Ecto neural progenitor cell (in vitro differentiated cells): ENCODE measurements around the gene RNASE4.
"Not testable (repeated sequence)": the region's sequence is repeated elsewhere in the genome, so short reads cannot be mapped to it uniquely, and the experiment has no call there.

Experiments
- DNase-seq: peaks from one replicate; pipeline ENCODE4 v3.0.0-alpha.2; 2018; ENCODE audit warnings: low spot score

Gene RNASE4

DNA sequence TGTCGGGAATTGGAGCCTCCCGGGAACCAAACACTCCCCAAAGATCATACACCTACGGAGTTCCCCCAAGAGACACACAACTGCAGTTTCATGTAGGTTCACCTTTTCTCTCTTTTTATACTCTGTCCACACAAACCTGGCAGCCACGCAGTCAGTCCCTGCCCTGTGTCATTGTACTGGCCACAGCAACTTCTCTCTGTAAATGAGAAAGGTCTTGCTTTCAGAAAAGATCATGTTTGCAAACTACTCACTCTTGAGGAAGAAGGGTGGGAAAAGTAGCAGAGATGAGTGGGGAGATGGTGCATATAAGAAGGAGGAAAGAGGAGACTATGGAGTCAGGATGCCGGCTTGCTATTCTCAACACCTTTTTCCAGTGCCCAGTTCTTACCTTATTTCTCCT lies 14.6 kb downstream of the RNASE4 start:
- DNase-seq, result no peak

DNA sequence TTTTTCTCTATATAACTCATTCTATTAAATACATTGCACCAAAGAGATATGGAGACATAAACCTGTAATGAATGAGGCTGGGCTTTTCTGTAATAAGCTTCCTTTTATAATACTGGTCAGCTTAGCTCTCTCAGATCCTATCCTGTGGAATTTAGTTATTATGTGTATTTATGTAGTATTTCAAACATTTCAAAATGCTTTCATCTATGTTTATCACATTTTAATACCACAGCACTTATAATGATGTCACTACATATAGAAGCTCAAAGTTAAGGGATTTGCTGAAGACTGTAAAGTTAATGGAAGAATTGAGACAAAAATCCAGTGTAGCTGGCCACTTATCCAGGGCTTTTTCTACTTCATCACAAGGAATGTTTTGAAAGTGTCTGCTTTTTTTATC lies 15.6 kb downstream of the RNASE4 start:
- no peak for DNase-seq

DNA sequence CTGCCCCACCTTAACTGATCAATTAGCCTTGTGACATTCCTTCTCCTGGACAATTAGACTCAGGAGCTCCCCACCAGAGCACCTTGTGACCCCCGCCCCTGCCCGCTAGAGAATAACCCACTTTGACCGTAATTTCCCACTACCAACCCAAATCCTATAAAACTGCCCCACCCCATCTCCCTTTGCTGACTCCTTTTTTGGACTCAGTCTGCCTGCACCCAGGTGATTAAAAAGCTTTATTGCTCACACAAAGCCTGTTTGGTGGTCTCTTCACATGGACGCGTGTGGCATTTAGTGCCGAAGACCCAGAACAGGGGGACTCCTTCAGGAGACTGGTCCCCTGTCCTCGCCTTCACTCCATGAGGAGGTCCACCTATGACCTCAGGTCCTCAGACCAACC lies 16.6 kb downstream of the RNASE4 start:
- not testable (repeated sequence) for DNase-seq

DNA sequence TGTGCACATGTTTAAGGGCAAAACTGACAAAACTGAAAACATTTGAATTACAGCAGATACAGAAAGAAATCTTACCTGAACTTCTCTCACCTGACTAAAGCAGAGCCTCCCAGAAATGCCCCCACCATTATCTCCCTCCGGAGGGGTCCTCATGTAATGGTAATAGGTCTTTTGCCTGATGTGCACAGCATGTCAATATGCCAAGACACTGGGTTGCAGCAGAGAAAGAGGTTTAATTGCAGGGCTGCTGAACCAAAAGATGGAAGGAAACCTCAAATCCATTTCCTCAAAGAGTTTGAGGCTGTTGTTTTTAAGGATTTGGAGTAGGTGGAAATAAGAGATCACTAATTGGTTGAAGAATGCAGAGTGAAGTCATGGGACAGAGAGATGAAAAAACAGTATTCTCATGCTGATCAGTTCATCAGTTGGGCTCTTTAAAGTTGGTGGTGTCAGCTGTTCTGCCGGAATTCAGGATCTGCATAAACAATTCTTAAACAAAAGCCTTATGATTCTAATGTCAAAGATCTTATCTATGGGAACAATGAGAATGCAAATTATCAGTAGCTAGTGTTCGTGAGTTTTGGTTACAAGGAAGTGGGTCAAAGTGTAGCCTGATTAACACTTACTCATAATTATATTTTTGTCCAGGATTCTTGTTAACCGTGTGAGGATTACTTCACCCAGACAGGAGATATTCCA lies 22.4 kb downstream of the RNASE4 start:
- no peak for DNase-seq

DNA sequence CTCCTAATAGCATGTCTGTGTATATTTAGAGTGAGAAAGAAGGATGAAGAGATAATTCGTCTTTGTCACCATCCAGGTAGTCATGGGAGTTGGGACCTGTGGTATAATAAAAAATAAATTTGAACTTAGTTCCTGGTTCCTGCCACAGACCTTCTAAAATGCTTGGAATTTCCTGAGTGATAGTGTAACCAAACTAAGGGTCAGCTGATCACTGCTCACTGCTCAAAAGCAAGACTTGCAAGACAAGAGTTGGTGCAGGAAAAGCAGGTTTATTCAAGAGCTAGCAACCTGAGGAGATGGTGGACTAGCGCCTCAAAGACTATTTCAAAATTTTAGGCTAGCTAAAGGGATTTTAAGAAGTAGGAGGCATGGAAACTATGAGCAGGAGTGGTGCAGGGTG lies 23.3 kb downstream of the RNASE4 start:
- no peak for DNase-seq

DNA sequence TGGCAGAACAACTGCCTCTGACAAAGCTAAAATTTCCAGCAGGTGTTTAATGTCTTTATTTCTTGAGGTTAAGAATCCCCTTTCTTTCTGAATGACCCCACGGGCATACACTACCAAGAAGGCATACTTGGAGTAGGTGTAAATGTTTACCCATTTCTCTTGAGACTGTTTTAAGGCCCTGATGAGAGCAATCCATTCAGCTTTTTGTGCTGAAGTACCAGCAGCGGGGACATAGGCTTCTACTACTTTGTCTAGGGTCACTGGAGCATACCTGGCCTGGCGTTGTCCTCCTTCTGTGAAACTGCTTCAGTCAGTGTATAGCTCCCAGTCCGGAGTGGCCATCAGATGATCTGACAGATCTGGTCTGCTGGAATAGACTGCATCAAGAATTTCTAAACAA lies 26.9 kb downstream of the RNASE4 start:
- no peak for DNase-seq

DNA sequence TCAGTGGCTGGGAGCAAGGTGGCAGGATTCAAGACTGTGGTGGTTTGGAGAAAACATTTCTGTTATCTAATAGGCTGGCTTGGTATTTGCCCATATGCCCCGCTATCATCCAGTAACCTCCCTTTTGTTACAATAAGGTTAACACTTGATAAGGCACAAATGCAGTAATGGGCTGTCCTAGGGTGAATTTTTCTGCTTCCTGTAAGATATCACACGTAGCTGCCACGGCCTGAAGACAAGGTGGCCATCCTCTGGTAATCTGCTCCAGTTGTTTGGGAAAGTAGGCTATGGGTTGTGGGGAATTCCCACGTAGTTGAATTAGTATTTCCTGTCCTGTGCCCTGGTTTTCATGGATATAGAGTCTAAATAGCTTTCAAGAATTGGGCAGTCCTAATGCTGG lies 27.3 kb downstream of the RNASE4 start:
- DNase-seq, result no peak

DNA sequence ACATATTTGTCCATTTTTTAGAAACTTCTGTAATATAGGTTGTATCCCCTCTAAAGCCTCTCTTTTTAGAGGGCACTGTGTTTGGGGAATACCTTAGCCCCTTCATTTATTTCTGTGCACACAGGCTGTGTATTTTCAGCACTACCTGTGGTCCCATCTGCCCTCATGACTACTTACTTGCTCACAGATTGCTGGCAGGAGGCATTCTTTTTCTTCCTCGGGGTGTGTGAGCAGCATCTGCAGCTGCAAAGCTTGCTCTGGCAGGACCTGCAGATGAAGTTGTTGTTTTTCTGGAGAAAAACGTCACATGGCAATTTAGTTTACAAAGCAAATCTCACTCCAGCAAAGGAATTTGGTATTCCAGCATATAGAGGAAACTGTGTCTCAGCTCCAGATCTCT lies 28.5 kb downstream of the RNASE4 start:
- no peak for DNase-seq

DNA sequence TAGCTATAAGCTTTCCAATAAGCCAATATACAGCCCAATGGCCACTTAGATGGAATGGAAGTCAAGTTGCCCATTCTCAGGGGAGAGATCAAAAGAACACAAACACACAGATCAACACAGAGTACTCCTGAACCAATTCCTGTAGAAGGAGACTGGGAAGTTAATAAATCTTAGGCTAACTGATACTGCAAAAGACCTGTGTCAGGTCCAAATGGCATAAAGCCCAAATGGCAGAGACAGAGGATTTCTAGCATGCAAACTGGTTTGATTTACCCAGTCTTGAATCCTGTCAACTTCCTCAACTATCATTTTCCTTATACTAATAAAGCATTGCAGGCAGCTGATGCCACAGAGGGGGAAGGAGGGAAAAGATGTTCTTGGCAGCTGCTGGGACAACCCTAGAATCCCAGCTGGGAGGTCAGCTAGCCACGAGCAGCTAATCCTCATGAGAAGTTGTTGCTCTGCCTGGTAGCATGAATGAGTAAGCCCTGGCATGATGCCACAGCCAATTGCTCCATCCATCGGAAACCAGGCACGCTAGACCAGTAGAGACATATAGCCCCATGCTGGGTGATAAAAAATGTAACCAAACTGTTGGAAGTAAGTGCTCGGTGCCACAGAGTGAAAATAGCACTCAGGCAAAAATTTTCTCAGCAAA lies 30.4 kb downstream of the RNASE4 start:
- no peak for DNase-seq

DNA sequence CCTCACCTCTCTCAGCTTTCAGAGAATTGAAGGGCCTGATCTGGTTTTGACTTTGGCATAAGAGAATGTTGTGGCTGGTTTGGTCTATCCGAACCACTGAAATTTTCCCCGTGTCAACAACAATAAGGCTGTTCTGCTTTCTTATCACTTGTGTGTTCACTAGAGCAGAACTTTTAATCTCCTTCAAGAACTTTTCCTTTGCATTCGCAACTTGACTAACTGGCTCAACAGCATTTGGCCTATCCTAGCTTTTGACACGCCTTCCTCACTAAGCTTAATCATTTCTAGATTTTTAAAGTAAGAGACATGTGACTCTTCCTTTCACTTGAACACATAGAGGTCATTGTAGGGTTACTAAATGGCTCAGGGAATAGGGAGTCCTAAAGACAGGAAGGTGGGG lies 35.4 kb downstream of the RNASE4 start:
- no peak for DNase-seq

DNA sequence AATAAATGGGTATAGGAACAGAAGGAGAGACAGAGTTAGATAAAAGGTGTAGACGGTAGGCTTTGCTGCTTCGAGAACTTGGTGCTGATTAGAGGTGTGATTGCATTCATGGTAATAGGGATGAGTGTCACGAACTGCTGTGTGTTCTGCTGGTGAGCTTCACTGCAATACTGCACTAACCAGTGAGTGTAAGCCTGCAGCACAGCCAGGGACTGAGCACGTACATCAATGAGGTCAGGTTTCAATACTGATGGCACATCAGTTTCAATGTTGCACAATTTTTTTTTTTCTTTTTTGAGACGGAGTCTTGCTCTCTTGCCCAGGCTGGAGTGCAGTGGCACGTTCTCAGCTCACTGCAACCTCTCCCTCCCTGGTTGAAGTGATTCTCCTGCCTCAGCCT lies 36.4 kb downstream of the RNASE4 start:
- DNase-seq, result no peak

DNA sequence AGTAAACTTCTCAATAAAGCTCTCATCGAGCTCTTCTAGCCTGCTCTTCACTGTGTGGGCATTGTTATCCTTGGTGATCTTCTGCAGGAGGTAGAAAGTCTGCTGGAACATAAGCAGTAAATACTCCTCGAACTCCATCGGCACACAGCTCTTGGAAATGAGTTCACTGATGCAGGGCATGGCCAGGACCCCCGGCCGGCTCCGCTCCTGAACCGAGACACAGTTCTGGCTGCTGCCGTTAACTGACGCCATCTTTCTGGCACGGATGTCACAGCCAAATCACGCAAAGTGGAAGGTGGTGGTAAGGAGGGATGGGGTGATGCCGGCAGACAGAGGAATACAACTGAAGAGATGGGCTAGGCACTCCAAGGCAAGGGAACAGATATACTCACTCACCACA lies 37.7 kb downstream of the RNASE4 start:
- DNase-seq, result no peak

DNA sequence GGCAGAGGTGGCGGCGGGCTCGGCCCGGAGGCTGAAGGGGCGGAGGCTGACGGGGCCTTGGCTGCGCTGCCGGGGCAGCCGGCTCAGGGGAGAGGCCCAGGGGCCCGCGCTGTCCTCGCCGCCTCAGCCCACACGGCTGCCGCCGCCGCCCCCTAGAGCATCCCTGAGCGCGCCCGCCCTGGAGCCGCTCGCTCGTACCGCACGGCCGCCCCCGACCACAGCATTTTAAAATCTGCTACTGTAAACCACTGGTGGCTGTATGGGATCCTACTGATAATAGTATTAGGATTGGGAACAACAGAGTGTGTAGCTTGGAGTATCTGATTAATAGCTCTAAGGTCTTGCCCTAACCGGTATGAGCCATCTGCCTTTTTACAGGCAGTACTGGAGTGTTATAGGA lies 39.1 kb downstream of the RNASE4 start:
- peak; percentile 56 for DNase-seq

DNA sequence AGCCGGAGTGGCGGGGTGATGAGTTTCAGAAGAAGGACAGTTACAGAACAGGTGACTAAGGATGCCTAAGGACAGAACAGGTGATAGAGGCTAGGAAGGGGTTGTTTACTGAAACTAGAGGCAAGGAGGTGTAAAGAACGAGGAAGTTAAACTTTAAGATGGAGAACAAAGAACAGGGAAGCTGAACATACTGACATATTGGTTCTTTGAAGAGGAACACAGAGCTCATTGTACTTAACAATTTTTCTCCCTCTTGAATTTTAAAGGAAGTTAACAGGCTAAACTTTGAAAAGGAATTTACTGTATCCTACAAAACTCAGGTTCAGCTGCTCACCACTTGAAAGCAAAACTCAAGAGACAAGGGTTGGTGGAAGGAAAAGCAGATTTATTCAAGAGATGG lies 41.8 kb downstream of the RNASE4 start:
- not testable (repeated sequence) for DNase-seq

DNA sequence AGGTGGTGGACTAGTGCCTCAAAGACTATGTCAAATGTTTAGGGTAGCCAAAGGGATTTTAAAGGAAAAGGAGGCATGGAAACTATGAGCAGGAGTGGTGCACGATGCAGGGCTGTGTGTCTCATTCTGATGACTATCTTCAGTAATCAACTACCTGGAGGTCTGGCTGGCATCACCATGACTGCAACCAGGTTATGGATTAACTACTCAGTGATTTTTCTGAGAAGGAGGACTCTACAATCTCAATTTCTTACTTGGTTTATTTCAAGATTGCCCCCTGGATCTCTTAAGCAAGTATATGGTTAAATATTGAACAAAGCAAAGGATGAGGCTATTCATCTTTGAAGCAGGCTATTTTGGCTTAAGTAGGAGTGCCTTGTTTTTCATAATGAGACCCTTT lies 42.2 kb downstream of the RNASE4 start:
- DNase-seq, result no peak

DNA sequence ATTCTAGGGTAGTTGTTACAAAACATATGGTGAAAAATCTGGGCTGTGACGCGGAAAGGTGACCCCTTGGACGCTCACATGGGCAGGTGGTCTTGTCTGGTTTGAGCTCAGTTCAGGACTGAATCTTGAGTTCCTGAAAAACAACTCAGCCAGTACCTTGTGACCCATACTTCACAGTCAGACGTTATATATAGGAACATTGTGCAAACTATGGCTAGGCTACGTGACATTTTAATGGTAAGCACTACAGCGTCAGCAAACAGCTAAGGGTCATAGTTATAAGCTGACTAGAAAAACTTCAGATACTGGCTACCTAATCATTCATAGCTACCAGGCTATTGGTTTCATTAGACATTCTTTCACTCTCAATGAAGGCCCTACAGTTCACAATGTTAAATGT lies 46.5 kb downstream of the RNASE4 start:
- no peak for DNase-seq

DNA sequence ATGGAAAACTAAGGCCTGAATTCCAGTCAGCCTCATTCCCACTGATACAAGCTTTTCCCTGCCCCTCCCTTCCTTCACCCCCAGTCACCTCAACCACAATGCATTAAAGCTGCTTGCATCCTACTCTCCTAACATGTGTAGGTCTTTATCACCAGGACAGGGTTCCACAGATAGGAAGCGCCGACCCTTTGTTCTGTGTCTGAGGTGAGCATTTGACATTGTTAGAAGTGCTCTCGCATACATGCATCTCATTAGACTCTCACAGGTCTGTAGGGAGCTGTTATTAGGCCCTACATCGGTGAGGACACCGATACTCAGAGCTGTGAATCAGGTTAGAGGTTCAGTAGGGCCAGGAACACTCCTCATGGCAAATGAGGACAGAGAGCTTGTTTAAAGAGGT lies 48.1 kb downstream of the RNASE4 start:
- no peak for DNase-seq

DNA sequence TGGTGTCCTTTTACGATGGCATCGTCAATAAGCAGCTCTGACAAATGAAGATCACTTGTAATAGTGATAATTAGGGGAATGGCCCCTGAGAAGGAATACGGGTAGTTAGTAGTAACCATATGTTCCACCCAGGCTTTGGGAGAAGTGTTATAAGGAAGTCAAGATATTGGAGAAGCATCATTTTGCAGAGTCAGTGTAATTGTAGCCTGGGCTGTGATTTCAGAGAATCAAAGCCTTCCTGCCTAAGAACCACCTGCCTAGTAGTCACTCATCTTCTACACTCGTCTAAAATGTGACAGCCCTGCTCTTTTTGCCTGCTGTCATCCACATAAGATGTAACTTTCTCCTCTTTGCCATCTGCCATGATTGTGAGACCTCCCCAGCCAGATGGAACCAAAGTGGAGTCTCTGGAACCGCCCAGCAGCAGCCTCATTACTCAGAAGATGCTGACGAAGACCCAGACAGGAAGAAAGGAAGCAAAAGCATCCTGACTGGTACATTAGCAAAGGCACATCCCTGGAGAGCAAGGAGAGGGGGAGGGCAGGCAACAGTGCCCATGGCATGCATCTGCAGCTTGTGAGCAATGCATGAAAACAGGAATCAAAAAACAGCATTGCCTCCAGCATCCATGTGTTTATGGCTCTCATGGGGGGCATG lies 48.7 kb downstream of the RNASE4 start:
- DNase-seq, result no peak

DNA sequence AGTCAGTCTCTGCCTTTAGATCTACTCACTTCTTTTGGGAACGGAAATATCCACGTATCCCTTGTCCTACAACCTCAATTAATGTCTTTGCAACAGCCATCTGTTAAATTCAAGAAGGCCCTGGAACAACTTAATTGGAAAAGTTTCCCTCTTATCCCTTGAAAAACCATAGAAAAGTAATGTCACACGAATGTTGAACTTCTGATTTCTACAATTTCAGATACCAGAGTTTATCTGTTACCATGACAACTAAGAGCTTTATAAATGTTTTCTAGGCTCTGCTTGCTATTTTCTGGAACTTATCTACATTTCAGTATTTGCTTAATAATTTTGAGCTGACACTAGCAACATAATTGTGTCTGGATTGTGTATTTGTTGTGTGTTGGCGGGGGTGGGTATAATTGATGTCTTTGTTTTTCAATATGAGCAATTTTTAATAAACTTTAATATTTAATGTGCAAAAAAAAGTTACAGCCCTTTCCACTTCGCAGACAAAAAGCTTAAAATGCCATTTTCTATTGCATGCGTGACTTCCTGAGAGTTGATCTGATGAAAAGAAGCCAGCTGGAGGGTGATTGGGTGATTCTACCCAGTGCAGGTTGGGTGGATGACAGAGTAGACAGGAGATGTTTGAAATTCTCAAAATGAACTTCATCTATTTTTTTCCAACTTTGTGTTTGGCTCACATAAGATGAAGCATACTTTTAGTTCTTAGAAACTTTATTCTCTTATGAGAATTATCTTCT lies 49.5 kb downstream of the RNASE4 start:
- no peak for DNase-seq

DNA sequence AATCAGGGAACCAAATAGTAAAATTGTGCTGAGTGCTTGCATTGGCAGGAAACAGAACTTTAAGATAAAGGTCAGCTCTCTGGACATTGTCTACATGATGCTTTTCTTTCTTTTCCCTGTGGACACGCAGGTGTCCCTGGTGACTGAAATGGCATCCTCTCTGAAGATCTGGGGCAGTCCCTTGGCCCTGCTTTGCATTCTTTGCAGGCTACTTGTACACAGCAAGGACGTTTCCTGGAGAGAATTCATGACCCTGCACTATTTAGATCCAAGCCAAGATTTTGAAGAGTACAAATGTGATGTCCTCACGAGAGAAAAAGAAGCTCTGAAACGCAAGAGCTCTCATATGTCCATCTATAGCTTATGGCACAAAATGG lies 50.1 kb downstream of the RNASE4 start:
- DNase-seq, result no peak

DNA sequence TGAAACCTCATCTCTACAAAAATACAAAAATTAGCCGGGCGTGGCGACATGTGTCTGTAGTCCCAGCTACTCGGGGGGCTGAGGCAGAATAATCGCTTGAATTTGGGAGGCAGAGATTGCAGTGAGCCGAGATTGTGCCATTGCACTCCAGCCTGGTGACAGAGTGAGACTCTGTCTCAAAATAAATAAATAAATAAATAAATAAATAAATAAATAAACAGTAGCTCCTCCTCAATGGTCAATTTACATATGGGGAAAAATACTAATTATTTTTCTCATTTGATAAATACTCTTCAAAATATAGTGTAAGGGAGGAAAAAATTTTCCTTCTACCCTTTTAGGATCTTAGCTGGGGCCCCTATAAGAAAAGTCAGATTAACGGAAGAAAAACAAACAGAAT lies 53.9 kb downstream of the RNASE4 start:
- DNase-seq, result not testable (repeated sequence)

DNA sequence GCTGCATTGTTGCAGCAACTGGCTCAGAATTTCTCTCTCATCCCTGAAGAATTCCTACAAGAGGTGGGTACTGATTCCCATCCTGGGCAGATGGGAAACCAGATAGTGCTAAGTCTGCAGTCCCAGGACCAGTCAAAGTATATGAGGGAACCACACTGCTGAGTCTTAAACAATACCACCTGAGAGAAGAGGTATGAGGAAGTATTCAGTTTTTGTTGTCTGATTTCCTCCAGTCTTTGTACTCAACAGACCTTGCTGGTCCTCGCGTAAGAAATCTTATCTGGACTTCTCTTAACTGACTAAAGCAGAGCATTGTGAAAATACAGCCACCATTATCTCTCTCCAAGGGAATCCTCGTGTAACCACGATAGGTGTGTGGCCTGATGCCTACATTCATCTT lies 57.8 kb downstream of the RNASE4 start:
- DNase-seq, result no peak

DNA sequence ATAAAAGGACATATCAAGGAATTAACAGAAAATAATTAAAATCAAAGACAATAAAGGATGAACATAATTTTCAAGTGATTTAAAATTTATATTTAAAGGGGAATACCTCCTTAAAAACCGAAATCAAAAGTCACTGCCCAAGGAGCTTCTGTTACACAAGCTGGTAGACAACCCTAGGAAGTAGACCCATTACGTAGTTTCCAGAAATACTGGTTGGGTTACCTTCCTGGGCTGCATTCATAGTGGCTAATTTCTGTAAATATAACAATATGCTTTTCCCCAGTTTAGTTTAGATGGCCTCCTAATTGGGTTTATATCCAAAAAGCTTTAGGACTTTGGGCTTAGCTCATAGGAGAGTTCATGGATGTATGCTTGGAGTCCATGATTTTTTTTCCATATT lies 59.2 kb downstream of the RNASE4 start:
- DNase-seq, result no peak
